SIG-M5 treated with dmso at 0.1 percent for 504 hours (cell line): Measurements from ENCODE around the gene TSPAN17.

Source experiments
- DNase-seq: peaks from one replicate; lab custom pipeline; 2025; ENCODE audit not compliant: unreplicated experiment; lab: John Stamatoyannopoulos, UW

Gene TSPAN17

DNA sequence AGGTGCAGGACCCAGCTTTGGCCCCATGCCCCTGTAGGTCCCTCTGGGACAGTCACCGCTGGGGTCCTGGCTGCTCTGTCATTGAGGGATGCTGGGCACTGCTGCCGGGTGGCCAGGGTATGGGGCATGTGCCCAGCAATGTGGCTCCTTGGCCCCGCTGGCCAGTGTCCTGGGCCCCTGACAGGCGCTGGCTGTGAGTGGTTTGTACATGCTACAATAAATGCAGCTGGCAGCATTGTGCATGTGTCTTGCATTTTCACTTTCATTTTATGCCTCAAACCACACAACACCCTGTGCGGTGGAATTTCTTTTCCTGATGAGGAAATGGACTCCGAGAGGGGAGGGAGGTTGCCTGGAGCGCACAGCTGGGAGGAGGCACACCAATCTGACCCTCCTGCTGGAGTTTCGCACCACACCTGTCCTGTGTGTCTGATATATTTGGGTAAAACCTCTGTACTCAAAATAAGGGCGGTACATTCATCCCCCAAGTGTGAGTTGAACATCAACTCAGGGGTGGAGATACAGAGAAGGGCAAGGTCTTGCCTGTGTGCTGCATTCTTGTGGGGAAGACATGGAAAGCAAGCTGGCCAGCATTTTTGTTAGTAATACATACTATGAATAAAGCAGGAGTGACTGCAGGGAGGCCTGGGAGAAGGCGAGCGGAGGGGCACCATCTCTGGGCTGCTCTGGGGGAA is 11.7 kb downstream of the TSPAN17 start:
- DNase-seq, result peak; percentile 30

DNA sequence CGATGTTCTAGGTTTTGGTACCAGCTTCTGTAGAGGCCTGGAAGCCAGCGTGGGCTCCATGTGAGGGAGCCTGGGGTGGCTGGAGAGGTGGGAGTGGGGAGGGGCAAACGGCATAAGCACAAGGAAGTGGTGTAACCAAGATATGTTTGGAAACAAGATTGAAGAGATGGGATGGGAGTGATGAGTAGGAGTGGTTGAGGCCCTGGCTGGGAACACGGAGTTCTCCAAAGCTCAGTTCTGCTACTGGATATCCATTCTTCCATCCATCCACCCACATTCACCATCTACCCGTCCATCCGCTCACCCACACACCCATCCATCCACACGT is 12.2 kb downstream of the TSPAN17 start:
- DNase-seq, result no peak

GRCh38 chr5:176659860-176660461 is 12.7 kb downstream of the TSPAN17 start:
- no peak for DNase-seq

DNA sequence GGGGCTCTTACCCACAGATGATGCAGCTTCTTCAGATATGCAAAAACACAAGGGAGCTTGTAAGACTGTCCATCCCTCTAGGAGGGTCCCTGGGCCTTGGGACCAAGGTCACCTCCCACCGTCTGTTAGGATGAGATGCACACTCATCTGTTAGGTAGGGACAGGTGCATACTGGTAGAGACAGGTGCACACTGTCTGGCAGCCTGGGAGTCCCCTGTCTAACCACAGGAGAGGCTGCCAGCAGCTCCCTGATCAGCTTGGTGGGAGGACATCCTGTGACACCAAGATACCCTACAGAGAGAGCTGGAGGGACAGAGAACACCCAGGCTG is 13.2 kb downstream of the TSPAN17 start:
- no peak for DNase-seq

GRCh38 chr5:176660860-176661641 is 13.8 kb downstream of the TSPAN17 start:
- DNase-seq, result peak; percentile 70

DNA sequence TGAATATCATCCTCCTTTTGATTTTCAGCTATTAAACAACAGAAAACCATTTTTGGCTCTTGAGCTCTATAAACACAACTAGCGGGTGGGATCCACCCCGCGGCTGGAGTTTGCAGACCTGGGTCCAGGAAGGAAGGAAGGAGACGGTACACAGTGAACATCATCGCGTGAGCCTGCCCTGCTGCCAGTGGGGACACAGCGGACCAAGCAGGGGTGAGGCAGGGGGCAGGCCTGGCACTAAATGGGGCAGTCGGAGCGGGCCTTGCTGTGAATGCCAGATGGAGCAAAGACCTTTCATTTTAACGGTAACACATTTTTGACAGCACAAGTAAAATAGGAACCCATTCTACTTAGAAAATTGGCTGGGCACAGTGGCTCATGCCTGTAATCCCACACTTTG is 14.4 kb downstream of the TSPAN17 start:
- DNase-seq, result no peak

DNA sequence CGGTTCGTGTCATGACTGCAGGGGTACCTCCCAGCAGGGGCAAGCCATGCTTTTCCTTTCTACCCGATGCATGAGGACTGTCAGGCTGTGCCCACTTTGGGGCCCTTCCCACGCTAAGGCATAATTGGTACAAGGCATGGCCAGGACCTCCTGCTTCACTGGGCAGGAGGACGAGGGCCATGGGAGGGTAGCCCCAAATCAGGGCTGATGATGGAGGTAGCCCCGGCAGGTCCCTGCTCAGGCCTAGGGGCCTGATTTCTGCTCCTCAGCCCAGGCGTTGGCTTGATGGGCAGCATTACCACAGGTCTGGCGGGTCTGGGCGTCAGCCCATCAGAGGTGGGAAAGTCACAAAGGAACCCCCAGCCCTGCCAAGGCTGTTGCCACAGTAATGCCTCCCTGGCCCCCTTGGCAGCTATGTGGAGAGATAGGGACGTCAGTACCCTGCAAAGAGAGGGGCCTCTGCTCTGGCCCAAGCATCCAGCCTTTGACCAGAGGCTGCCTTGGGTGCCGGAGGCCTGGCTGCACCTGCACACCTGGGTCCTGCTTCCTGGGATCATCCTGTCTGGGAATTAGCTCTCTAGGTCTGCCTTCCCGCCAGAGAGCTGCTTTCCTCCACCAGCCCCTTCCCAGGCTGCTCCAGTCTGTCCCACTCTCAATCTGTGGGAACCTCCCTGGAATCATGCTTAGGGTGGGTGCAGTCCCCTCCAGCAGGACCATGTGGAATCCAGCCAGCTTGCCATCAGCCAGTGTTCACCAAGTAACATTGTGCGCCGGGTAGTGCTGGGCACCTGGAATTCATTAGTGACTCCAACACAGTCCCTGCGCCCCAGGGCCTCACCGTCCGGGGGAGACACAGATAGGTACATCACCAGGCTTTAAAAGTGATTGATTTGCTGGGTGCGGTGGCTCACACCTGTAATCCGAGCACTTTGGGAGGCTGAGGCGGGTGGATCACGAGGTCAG is 15.4 kb downstream of the TSPAN17 start:
- DNase-seq, result no peak

DNA sequence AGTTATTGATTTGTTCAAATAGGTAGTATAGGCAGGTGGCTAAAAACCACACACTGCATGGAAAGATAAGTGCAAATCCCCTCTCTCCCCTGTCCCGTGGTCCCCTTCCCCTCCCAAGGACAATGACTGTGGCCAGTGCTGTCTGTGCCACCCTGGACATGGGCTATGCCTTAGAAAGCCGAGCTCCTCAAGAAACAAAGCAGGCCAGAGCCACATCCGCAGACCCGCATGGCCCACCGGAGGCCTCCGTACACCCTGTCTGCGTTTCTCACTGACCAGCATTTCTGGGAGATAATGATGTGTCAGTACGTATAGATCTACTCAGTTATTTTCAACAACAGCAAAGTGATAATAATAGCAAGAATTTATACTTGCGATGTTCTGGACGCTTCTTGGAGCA is 16.3 kb downstream of the TSPAN17 start:
- DNase-seq, result no peak

DNA sequence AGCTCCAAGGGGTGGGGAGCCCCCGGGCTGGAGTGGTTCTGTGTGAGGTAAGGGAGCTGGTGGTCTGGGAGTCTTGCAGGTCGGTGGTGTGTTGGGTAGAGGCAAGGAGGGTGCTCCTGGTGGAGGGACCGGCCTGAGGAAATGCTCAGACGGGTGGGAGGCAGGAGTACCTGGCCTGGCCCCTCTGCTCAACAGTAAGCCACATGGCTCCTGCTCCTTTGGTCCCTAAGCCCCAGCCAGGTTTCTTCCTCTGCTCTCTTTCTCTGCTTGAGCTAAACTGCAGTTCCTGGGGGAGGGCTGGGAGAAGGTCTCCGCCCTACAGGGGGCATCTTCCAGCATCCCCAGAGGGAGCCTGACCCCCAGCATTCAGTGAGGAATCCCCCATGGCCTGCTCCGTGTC is 17.2 kb downstream of the TSPAN17 start:
- DNase-seq, result no peak

DNA sequence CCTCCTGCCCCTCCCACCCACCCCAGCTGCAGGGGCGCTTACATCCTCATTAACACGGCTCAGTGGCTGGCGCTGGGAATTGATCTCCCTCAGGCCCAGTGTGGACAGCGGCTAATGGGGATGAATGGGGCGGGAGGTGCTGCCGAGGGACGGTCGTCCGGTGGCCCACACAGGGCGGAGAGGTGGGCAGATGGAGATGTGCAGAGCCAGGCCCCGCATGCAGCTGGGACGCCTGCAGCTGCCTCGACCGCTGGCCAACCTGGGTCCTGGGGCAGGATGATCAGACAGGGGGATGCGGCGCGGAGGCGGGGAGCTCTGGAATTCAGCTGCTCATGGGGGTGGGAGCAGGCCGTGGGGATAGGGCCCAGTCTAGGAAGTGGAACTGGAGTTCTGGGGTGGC is 17.6 kb downstream of the TSPAN17 start:
- no peak for DNase-seq

DNA sequence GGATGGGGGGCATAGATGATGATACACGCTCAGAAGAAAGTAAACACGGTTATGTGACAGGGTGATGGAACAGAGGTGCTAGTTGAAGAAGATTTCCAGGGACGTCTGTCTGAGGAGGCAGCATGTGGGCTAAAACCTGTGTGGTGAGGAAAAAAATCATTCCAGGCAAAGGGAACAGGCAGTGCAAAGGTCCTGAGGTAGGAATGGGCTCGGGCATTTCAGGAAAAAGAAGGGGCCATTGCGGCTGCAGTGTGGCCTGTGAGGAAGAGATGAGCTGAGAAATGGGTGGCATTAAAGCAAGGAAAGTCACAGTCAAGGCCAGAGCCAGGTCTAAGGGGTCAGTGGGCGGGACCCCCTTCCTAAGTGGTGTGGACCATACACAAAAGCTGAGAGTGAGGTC is 18.2 kb downstream of the TSPAN17 start:
- DNase-seq, result no peak

DNA sequence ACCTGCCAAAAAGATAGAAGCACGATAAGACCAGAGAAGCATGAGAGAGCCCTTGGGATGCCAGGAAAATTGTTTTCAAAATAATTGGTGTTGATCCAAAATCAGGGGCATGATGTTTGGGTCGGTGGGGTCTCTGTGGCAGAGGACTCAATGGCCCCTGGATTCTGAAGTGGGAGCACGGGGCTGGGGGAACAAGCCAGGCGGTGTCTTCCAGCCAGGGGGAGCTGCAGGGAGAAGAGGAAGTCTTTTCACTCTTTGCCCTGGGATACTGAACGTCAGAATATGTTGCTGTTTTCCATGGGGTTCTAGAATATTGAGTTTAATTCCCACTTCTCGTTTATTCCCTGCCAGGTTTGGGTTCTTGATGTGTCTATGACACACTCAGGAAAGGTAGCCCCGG is 20.4 kb downstream of the TSPAN17 start:
- DNase-seq, result no peak

GRCh38 chr5:176670449-176670848 is 23.2 kb downstream of the TSPAN17 start:
- no peak for DNase-seq

GRCh38 chr5:176671399-176671798 is 24.1 kb downstream of the TSPAN17 start:
- no peak for DNase-seq

- DNase-seq, result no peak
Observed at GRCh38 chr5:176671890-176672747, 24.8 kb downstream of the TSPAN17 start.

GRCh38 chr5:176673651-176674583 is 26.6 kb downstream of the TSPAN17 start:
- DNase-seq, result no peak

DNA sequence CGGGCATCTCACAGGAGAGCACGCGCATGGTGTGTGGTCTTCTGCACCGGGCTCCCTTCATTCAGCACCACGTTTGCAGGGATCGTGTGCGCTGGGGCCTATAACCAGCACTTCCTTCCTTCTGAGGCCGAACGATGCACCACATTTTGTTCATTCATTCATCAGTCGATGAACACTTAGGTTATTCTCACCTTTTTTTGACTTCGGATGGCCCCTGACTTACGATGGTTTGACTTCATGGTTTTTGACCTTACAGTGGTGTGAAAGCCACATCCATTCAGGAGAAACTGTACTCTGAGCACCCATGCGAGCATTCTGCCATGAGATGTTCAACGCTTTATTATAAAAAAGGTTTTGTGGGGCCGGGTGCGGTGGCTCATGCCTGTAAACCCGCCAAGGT is 27.5 kb downstream of the TSPAN17 start:
- no peak for DNase-seq

GRCh38 chr5:176675676-176676360 is 28.5 kb downstream of the TSPAN17 start:
- peak; percentile 35 for DNase-seq

GRCh38 chr5:176676361-176676824 is 29.1 kb downstream of the TSPAN17 start:
- no peak for DNase-seq
